Cardiac muscle cell (in vitro differentiated cells and primary cell): Measurements from ENCODE around the gene NOL9. TPM values are rescaled to one million over a fixed set of nuclear protein-coding genes. Genes with fewer than 3 reads are reported as not detected.
A peak's percentile ranks its signal among the peaks of the same experiment; 100 is the strongest.

Experiments
- DNase-seq, 2 donors: peaks; one replicate each; pipeline versions ENCODE4 v3.0.0 to v3.0.0-alpha.2; 2010 to 2017; ENCODE audit warnings: low read depth in 1 of 2, low spot score in 1 of 2
- H3K27ac ChIP-seq: fragments of 200-600 bp; sonication (generic); 2 replicates; pipeline ENCODE4 v1.5.1; 2016
- H3K27me3 ChIP-seq: fragments of 200-600 bp; sonication (generic); 2 replicates; pipeline ENCODE4 v1.6.0; 2016; ENCODE audit warnings: control low read depth
- H3K36me3 ChIP-seq: fragments of 200-600 bp; sonication (generic); 2 replicates; pipeline ENCODE4 v1.5.1; 2016; ENCODE audit warnings: control low read depth
- H3K4me1 ChIP-seq: fragments of 200-600 bp; sonication (generic); 2 replicates; pipeline ENCODE4 v1.8.1; 2017; ENCODE audit warnings: low read depth, mild to moderate bottlenecking, mixed run types
- H3K4me3 ChIP-seq: fragments of 200-600 bp; sonication (generic); 2 replicates; pipeline ENCODE4 v1.5.1; 2016; ENCODE audit warnings: mild to moderate bottlenecking
- H3K9me3 ChIP-seq: fragments of 200-600 bp; sonication (generic); 2 replicates; pipeline ENCODE4 v1.5.1; 2017; ENCODE audit warnings: low read depth, mild to moderate bottlenecking, control low read depth
- polyA plus RNA-seq: library from polyadenylated mRNA; unstranded; fragments of >200 nt; fragmentation: Nextera tagmentation; extraction: Ambion mirVana; gene quantifications from 2 replicates; pipeline ENCODE4 v1.2.1, GENCODE V29; 2016
- total RNA-seq: library from RNA; depleted of rRNA; stranded (reverse); fragments of >200 nt; gene quantifications from 2 replicates; pipeline ENCODE4 v1.2.3, GENCODE V29; 2016
- TF ChIP-seq, protein P1 (sequence below): IDR thresholded peaks from 2 replicates; pipeline ENCODE4 v1.5.1; 2012; ENCODE audit warnings: low read depth, mild to moderate bottlenecking, low read length

NOL9 gene
- total and polyA plus RNA-seq, 2 experiments from 2014 or later: 12.9 to 22.4 TPM

DNA sequence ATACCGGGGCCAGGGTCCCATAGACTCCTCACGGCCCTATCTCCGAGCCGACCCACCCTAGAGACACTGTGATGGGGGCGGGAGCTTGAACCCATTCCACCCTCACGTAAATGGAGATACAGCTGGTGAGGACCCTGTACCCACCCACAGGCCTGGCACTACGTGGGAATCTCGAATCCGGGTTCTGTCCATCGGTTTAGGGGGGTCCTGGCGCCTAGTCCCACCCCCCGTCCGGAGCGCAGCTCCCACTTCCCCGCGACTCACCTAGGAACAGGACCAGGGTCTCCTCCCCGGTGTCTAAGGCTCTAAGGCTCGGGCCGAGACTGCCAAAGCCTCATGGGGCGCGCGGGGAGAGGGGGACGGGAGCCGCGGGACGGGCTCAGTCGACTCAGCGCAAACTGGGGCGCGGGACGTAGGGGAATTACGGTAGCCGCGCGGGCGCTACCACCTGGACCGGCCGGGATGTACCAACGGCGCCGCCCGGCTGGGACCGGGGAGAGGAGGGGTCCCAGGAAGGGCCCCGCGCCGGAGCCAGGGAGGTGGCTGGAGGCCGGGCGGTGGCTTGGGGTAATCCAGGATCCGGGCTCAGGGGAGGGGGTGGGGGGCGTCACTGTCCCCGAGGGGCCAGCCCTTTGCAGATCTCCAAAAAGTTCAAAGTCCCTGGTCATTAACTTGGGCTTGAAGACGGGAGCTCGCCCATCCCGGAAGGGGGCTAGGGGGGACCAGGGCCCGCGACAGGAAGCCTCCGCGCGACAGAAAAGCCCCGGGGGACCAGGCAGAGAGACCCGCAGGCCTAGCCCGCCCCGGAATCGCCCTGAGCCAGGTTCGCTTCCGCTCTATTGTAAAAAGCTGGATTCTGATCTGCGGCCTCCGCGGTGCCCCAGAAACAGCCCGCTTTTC is 63.9 kb downstream of the NOL9 start:
- no peak overlapping the region for H3K27ac ChIP-seq
- peak overlapping the region; percentile 56 for H3K4me3 ChIP-seq
- peaks cover 10% of the 10 kb centered on the region for H3K27me3 ChIP-seq
- no peaks in the 10 kb centered on the region for H3K9me3 ChIP-seq
- DNase-seq: peak; percentile 84 to 86
- H3K4me1 ChIP-seq: no peaks in the 10 kb centered on the region
- H3K36me3 ChIP-seq: no peaks in the 10 kb centered on the region
- TF ChIP-seq, protein P1, sequence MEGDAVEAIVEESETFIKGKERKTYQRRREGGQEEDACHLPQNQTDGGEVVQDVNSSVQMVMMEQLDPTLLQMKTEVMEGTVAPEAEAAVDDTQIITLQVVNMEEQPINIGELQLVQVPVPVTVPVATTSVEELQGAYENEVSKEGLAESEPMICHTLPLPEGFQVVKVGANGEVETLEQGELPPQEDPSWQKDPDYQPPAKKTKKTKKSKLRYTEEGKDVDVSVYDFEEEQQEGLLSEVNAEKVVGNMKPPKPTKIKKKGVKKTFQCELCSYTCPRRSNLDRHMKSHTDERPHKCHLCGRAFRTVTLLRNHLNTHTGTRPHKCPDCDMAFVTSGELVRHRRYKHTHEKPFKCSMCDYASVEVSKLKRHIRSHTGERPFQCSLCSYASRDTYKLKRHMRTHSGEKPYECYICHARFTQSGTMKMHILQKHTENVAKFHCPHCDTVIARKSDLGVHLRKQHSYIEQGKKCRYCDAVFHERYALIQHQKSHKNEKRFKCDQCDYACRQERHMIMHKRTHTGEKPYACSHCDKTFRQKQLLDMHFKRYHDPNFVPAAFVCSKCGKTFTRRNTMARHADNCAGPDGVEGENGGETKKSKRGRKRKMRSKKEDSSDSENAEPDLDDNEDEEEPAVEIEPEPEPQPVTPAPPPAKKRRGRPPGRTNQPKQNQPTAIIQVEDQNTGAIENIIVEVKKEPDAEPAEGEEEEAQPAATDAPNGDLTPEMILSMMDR: no peak

DNA sequence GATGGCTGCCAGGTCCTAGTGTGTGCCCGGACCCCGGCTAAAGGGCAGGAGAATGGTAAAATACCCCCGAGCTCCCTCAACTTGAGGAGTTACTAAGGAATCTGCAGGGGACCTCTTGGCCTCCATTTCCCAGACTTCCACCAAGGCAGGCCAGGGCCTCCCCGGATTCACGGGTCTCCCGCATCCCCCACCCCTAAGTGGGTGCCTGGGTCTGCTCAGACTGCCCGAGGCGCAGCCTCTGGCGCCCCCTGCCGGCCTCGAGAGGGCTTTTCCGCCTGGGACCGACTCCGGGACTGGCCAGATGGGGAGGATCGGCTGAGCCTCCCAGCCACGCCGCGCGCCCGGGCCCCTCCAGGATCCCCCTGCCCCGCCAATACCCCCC is 64.5 kb downstream of the NOL9 start:
- TF ChIP-seq, protein P1: peak; percentile 90
- Histone ChIP-seq H3K4me3 (peak overlapping the region; percentile 56), H3K27ac (no peak overlapping the region), H3K4me1 (no peaks in the 10 kb centered on the region), H3K27me3 (peaks cover 16% of the 10 kb centered on the region), H3K9me3 (no peaks in the 10 kb centered on the region), H3K36me3 (no peaks in the 10 kb centered on the region)
- peak; percentile 78 to 80 for DNase-seq

DNA sequence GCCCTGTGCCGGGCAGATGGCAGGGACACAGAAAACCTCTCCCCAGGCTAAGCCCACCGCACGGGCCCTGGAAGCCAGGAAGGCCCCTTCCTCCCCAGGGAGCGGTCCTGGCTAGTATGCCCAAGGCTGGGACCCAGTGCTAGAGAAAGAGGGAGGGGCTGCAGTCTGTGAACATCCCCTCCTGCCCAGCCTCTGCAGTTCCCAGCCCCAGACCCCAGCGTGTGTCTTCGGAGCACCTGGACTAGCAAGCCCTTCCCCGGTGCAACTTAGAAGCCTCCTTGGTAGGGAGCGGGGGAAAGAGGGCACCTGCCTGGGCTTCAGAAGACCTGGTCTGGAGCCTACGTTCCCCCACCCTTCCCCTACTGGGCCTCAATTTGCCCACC is 64.9 kb downstream of the NOL9 start:
- H3K4me3 ChIP-seq: no peak overlapping the region
- H3K36me3 ChIP-seq: no peaks in the 10 kb centered on the region
- peaks cover 20% of the 10 kb centered on the region for H3K27me3 ChIP-seq
- H3K9me3 ChIP-seq: no peaks in the 10 kb centered on the region
- no peaks in the 10 kb centered on the region for H3K4me1 ChIP-seq
- DNase-seq: no peak
- TF ChIP-seq, protein P1: no peak
- H3K27ac ChIP-seq: no peak overlapping the region

DNA sequence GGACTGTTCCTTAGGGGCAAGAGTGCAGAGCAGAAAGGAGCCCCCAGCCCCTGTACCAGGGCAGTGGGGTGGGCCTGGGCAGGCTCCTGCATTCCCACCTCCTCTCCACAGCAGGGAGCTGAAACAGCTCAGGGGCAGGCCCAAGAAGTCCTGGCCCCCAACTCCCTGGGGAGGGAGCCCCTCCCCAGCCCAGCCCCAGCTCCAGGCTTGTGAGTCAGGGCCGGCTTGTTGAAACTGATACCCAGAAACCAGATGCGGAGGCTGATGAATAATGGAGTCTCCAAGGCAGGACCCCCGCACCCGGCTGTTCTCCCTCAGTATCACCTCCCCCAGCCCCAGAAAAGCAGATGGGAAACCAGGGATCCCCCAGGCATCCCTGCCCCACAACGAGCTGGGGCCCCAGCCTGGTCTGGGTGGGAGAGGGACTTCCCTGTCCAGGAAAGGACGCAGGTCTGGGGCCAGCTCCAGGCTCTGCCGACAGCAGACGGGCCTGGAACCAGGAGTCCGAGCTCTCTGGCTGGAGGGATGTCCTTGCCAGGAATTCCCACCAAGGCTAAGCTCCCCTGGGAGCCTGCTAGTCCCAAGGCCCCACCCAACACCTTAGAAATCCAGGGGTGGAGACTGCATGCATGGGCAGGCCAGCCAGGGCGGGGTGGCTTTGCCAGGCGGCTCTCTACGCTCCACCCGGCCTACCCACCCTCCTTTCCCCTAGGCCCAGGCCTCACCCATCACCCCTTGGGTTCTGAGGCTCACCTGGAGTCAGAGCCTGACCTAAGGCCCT is 65.5 kb downstream of the NOL9 start:
- Histone ChIP-seq H3K27ac (no peak overlapping the region), H3K36me3 (no peaks in the 10 kb centered on the region), H3K9me3 (no peaks in the 10 kb centered on the region), H3K4me3 (no peak overlapping the region), H3K27me3 (peaks cover 26% of the 10 kb centered on the region), H3K4me1 (no peaks in the 10 kb centered on the region)
- TF ChIP-seq, protein P1: no peak
- no peak for DNase-seq

DNA sequence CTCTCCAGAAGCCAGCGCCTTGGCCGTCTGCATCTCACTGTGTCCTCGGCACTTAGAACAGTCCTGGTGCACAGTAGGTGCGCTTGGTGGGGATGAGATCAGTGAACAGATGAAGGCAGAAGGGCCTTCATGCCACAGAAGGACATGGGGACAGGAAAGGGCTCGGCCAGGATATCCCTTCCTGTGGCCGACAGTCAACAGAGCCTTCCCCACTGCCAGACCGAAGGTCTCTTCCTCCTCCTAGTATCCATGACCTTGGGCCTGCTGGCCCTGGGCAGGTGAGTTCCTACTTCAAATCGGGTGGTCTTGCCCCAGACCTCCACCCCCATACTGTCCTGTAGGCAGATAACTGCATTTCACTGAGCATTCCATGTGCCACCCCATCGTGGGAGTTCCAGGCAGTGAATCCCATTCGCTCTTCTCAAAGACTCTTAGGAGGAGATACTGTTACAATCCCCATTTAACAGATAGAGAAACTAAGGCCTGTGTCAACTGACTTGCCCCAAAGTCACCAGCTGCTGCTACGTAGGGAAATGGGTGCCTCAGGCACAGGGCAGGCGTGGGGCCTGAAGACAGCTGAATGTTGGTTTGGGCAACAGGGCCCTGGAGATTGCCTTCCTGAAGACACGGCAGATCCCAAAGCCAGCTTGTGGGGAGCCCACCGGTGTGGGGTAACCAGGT is 66.4 kb downstream of the NOL9 start:
- Histone ChIP-seq H3K4me1 (no peaks in the 10 kb centered on the region), H3K9me3 (no peaks in the 10 kb centered on the region), H3K27me3 (peaks cover 30% of the 10 kb centered on the region), H3K36me3 (no peaks in the 10 kb centered on the region), H3K27ac (no peak overlapping the region), H3K4me3 (no peak overlapping the region)
- TF ChIP-seq, protein P1: no peak
- no peak for DNase-seq
